ENCODE measurements around the gene PTPRJ. TPM values are rescaled to one million over a fixed set of nuclear protein-coding genes. Genes with fewer than 3 reads are reported as not detected.
A peak's percentile ranks its signal among the peaks of the same experiment; 100 is the strongest.

PTPRJ gene
- total RNA-seq, 1 experiment from 2014 or later, result 43.7 TPM

- Histone ChIP-seq H3K4me2 (peak overlapping the region; percentile 80), H3K4me1 (replicated peaks; ENCODE audit: insufficient read depth) (peaks cover 91% of the 10 kb centered on the region), H3K27me3 (ENCODE audit: insufficient read depth, low read depth) (no peaks in the 10 kb centered on the region), H4K20me1 (ENCODE audit: insufficient read depth) (no peaks in the 10 kb centered on the region), H3K27ac (peak overlapping the region; percentile 96), H3K9me2 (ENCODE audit: insufficient read depth) (no peaks in the 10 kb centered on the region), H3K4me3 (peak overlapping the region; percentile 46; the same call in 1 of the 2 replicates), H2AFZ (no peak overlapping the region), H3K9me3 (ENCODE audit: insufficient read depth, low read depth) (no peaks in the 10 kb centered on the region), H3F3A (ENCODE audit: insufficient read depth, low read depth) (peaks cover 77% of the 10 kb centered on the region), H3K36me3 (ENCODE audit: low read depth) (no peaks in the 10 kb centered on the region; the same call in 1 of the 2 replicates), H3K79me2 (ENCODE audit: low read depth) (peaks cover 80% of the 10 kb centered on the region)
- TF ChIP-seq CTCF (conservative IDR thresholded peaks at IDR 0.05), result no peak
- intact Hi-C loops (cut with micrococcal nuclease; ENCODE audit: unreplicated experiment), result no loop called here
- TSS peak; percentile 13 for BruUV-seq (replicated peaks)
- CTCF ChIA-PET, result interaction anchor here (0.6 to 1.2 kb wide), 3 partner anchors 8 to 94 kb away, joined by 3 to 4 read pairs (median 4); no protein-coding TSS in a partner anchor
- POLR2A ChIA-PET (ENCODE audit: unreplicated experiment), result interaction anchor here (0.5 to 1.1 kb wide), 8 partner anchors 14 to 1192 kb away, joined by 3 to 5 read pairs (median 4); no protein-coding TSS in a partner anchor
- DNase-seq, result no peak
These were observed 76.2 kb downstream of the PTPRJ start for GRCh38 chr11:48056325-48057183.

- Histone ChIP-seq H3K79me2 (ENCODE audit: low read depth) (peaks cover 87% of the 10 kb centered on the region), H4K20me1 (ENCODE audit: insufficient read depth) (no peaks in the 10 kb centered on the region), H3K9me2 (ENCODE audit: insufficient read depth) (no peaks in the 10 kb centered on the region), H3K4me1 (replicated peaks; ENCODE audit: insufficient read depth) (peaks cover 92% of the 10 kb centered on the region), H3K4me3 (no peak overlapping the region), H3K36me3 (ENCODE audit: low read depth) (no peaks in the 10 kb centered on the region; the same call in 1 of the 2 replicates), H3K27me3 (ENCODE audit: insufficient read depth, low read depth) (no peaks in the 10 kb centered on the region), H3K4me2 (0 out of 2 replicates have a peak overlapping the region, but pooled peaks have one; percentile 80), H3K27ac (peak overlapping the region; percentile 96), H2AFZ (no peak overlapping the region), H3K9me3 (ENCODE audit: insufficient read depth, low read depth) (no peaks in the 10 kb centered on the region), H3F3A (ENCODE audit: insufficient read depth, low read depth) (peaks cover 81% of the 10 kb centered on the region)
- TF ChIP-seq EZH2 (IDR thresholded peaks at IDR 0.05; ENCODE audit: low read depth), result no peak
- no peak for TF ChIP-seq CTCF (conservative IDR thresholded peaks at IDR 0.05)
- no TSS peak for BruUV-seq (replicated peaks)
- intact Hi-C loops (cut with micrococcal nuclease; ENCODE audit: unreplicated experiment), result no loop called here
- DNase-seq, result no peak
- CTCF ChIA-PET, result no interaction called here
- POLR2A ChIA-PET (ENCODE audit: unreplicated experiment), result no interaction called here
These were observed 77.7 kb downstream of the PTPRJ start for GRCh38 chr11:48058064-48058463.

GRCh38 chr11:48058788-48059187 is 78.4 kb downstream of the PTPRJ start:
- intact Hi-C loops (cut with micrococcal nuclease; ENCODE audit: unreplicated experiment), result no loop called here
- no TSS peak for BruUV-seq (replicated peaks)

More at GRCh38 chr11:48058788-48059187, 78.4 kb downstream of the PTPRJ start:
- Histone ChIP-seq H3K4me3 (no peak overlapping the region), H2AFZ (no peak overlapping the region), H3K36me3 (ENCODE audit: low read depth) (no peaks in the 10 kb centered on the region; the same call in 1 of the 2 replicates), H3K9me2 (ENCODE audit: insufficient read depth) (no peaks in the 10 kb centered on the region), H3K27me3 (ENCODE audit: insufficient read depth, low read depth) (no peaks in the 10 kb centered on the region), H3K4me2 (no peak overlapping the region), H3K4me1 (replicated peaks; ENCODE audit: insufficient read depth) (peaks cover 94% of the 10 kb centered on the region), H3K9me3 (ENCODE audit: insufficient read depth, low read depth) (no peaks in the 10 kb centered on the region), H3K27ac (no peak overlapping the region), H4K20me1 (ENCODE audit: insufficient read depth) (no peaks in the 10 kb centered on the region), H3F3A (ENCODE audit: insufficient read depth, low read depth) (peaks cover 85% of the 10 kb centered on the region), H3K79me2 (ENCODE audit: low read depth) (peaks cover 85% of the 10 kb centered on the region)
- no peak for DNase-seq
- POLR2A ChIA-PET (ENCODE audit: unreplicated experiment), result no interaction called here
- CTCF ChIA-PET, result interaction anchor here (0.6 kb wide), 1 partner anchor 8 kb away, joined by 3 read pairs; no protein-coding TSS in a partner anchor
- no peak for TF ChIP-seq EZH2 (IDR thresholded peaks at IDR 0.05; ENCODE audit: low read depth)
- TF ChIP-seq CTCF (conservative IDR thresholded peaks at IDR 0.05), result no peak

All from PC-9 (cell line).